SU-DHL-6 (cell line): ENCODE measurements around the gene CPSF6.

Source experiments
- H2AFZ ChIP-seq: fragments of 200-600 bp; sonication (generic); 2 replicates; pipeline ENCODE4 v1.6.1; 2014; ENCODE audit warnings: low read depth, mild to moderate bottlenecking, moderate library complexity, mixed read lengths, antibody characterized with exemption, low read length; ENCODE audit not compliant: severe bottlenecking
- H3F3A ChIP-seq: fragments of 200-600 bp; shearing (Covaris generic); 2 replicates; pipeline ENCODE4 v1.6.0; 2016; ENCODE audit warnings: antibody characterized with exemption, mild to moderate bottlenecking; ENCODE audit not compliant: insufficient read depth
- H3K27ac ChIP-seq: fragments of 200-600 bp; sonication (generic); 2 replicates; pipeline ENCODE4 v1.5.1; 2016; ENCODE audit warnings: low read depth, mild to moderate bottlenecking, low read length, moderate library complexity, mixed read lengths
- H3K27me3 ChIP-seq: fragments of 200-600 bp; sonication (generic), shearing (Covaris generic); 2 replicates; pipeline ENCODE4 v1.6.0; 2014; ENCODE audit warnings: mild to moderate bottlenecking, low read length
- H3K36me3 ChIP-seq: fragments of 200-600 bp; sonication (generic); 2 replicates; pipeline ENCODE4 v1.6.1; 2014; ENCODE audit warnings: mild to moderate bottlenecking, low read length, mixed read lengths
- H3K4me2 ChIP-seq: fragments of 300-600, 200-600 bp; shearing (Covaris generic), sonication (generic); 2 replicates; pipeline ENCODE4 v1.6.0; 2014; ENCODE audit warnings: low read length, low read depth, mild to moderate bottlenecking; ENCODE audit not compliant: poor library complexity, severe bottlenecking
- H3K4me3 ChIP-seq: fragments of 200-600 bp; sonication (generic); 2 replicates; pipeline ENCODE4 v1.5.1; 2014; ENCODE audit warnings: antibody characterized with exemption, low read length, mild to moderate bottlenecking, mixed read lengths; ENCODE audit not compliant: insufficient read depth, poor library complexity, severe bottlenecking
- H3K79me2 ChIP-seq: fragments of 200-600 bp; sonication (generic); 2 replicates; pipeline ENCODE4 v1.6.1; 2014; ENCODE audit warnings: mild to moderate bottlenecking, low read length, moderate library complexity; ENCODE audit not compliant: insufficient read depth
- H3K9ac ChIP-seq: fragments of 200-600 bp; sonication (generic); 2 replicates; pipeline ENCODE4 v1.7.0; 2014; ENCODE audit warnings: mild to moderate bottlenecking, low read length
- H3K9me2 ChIP-seq: fragments of 200-600 bp; sonication (generic); replicated peaks from 2 replicates; pipeline ENCODE4 v1.6.1; 2014; ENCODE audit warnings: low read length; ENCODE audit not compliant: insufficient read depth
- H3K9me3 ChIP-seq: fragments of 200-600 bp; sonication (generic); 2 replicates; pipeline ENCODE4 v1.6.1; 2014; ENCODE audit warnings: low read length, mixed read lengths; ENCODE audit not compliant: insufficient read depth
- H4K20me1 ChIP-seq: fragments of 200-600 bp; sonication (generic); 2 replicates; pipeline ENCODE4 v1.6.1; 2014; ENCODE audit warnings: low read depth, mild to moderate bottlenecking, antibody characterized with exemption, low read length, moderate library complexity, mixed read lengths
- CTCF ChIP-seq: fragments of 200-600 bp; sonication (generic); IDR thresholded peaks from one replicate; pipeline ENCODE4 v1.5.1; 2017; ENCODE audit warnings: antibody characterized with exemption, mild to moderate bottlenecking, low read length, moderate library complexity; ENCODE audit not compliant: insufficient read depth, poor library complexity, severe bottlenecking
- EZH2phosphoT487 ChIP-seq: fragments of 200-600 bp; sonication (generic), shearing (Covaris generic); conservative IDR thresholded peaks from 2 replicates; pipeline ENCODE4 v1.6.1; 2018; ENCODE audit warnings: mild to moderate bottlenecking, antibody characterized with exemption, low read length, moderate library complexity, mixed read lengths

CPSF6 gene

GRCh38 chr12:69275471-69275891, 36.1 kb downstream of the CPSF6 start:
- Histone ChIP-seq H3K27ac (no peak overlapping the region), H2AFZ (no peak overlapping the region), H3K79me2 (no peaks in the 10 kb centered on the region), H3K9me2 (no peaks in the 10 kb centered on the region), H3K27me3 (no peaks in the 10 kb centered on the region), H3K9ac (no peak overlapping the region), H3K4me2 (no peak overlapping the region), H4K20me1 (no peaks in the 10 kb centered on the region), H3K4me3 (no peak overlapping the region), H3F3A (peaks cover 13% of the 10 kb centered on the region; the same call in 1 of the 2 replicates), H3K36me3 (peaks cover 8% of the 10 kb centered on the region; the same call in 1 of the 2 replicates), H3K9me3 (no peaks in the 10 kb centered on the region)
- TF ChIP-seq EZH2phosphoT487 (no peak), CTCF (no peak)

GRCh38 chr12:69278814-69279782, 39.7 kb downstream of the CPSF6 start:
- TF ChIP-seq EZH2phosphoT487 (no peak), CTCF (no peak)
- Histone ChIP-seq H3K4me3 (no peak overlapping the region), H2AFZ (no peak overlapping the region), H3K27ac (no peak overlapping the region), H3K9ac (no peak overlapping the region), H3K9me3 (no peaks in the 10 kb centered on the region), H3K27me3 (no peaks in the 10 kb centered on the region), H3K36me3 (no peaks in the 10 kb centered on the region), H3K79me2 (no peaks in the 10 kb centered on the region), H3K9me2 (no peaks in the 10 kb centered on the region), H3K4me2 (no peak overlapping the region), H3F3A (no peaks in the 10 kb centered on the region), H4K20me1 (no peaks in the 10 kb centered on the region)

- H3K9ac ChIP-seq: no peak overlapping the region
- H3K36me3 ChIP-seq: no peaks in the 10 kb centered on the region
- H3K4me3 ChIP-seq: no peak overlapping the region
- H3K9me2 ChIP-seq: no peaks in the 10 kb centered on the region
- no peak overlapping the region for H3K27ac ChIP-seq
- H3K4me2 ChIP-seq: no peak overlapping the region
- no peaks in the 10 kb centered on the region for H3F3A ChIP-seq
- no peak overlapping the region for H2AFZ ChIP-seq
- H4K20me1 ChIP-seq: no peaks in the 10 kb centered on the region
- no peaks in the 10 kb centered on the region for H3K9me3 ChIP-seq
- H3K27me3 ChIP-seq: no peaks in the 10 kb centered on the region
- no peaks in the 10 kb centered on the region for H3K79me2 ChIP-seq
- TF ChIP-seq EZH2phosphoT487: no peak
Measured at GRCh38 chr12:69284131-69284530, 44.8 kb downstream of the CPSF6 start.

- Histone ChIP-seq H3K27me3 (no peaks in the 10 kb centered on the region), H3K9me2 (no peaks in the 10 kb centered on the region)
- no peak for TF ChIP-seq EZH2phosphoT487
- TF ChIP-seq CTCF: no peak
Measured at GRCh38 chr12:69287556-69287955, 48.2 kb downstream of the CPSF6 start.

More at GRCh38 chr12:69287556-69287955, 48.2 kb downstream of the CPSF6 start:
- no peaks in the 10 kb centered on the region for H3K9me3 ChIP-seq
- no peaks in the 10 kb centered on the region for H4K20me1 ChIP-seq
- no peaks in the 10 kb centered on the region for H3K79me2 ChIP-seq
- H3K36me3 ChIP-seq: no peaks in the 10 kb centered on the region
- H3K9ac ChIP-seq: no peak overlapping the region
- H2AFZ ChIP-seq: no peak overlapping the region
- no peak overlapping the region for H3K27ac ChIP-seq
- H3F3A ChIP-seq: no peaks in the 10 kb centered on the region
- H3K4me2 ChIP-seq: no peak overlapping the region
- H3K4me3 ChIP-seq: no peak overlapping the region
